ENCODE measurements around the gene TAF3.

Gene TAF3

GRCh38 chr10:7988989-7989388 lies 170.7 kb downstream of the TAF3 start:
- Histone ChIP-seq H3K27me3 (ENCODE audit: low read length) (no peaks in the 10 kb centered on the region), H3K4me2 (ENCODE audit: low read depth, low read length, poor library complexity, severe bottlenecking) (no peak overlapping the region)
- TF ChIP-seq, protein P1, sequence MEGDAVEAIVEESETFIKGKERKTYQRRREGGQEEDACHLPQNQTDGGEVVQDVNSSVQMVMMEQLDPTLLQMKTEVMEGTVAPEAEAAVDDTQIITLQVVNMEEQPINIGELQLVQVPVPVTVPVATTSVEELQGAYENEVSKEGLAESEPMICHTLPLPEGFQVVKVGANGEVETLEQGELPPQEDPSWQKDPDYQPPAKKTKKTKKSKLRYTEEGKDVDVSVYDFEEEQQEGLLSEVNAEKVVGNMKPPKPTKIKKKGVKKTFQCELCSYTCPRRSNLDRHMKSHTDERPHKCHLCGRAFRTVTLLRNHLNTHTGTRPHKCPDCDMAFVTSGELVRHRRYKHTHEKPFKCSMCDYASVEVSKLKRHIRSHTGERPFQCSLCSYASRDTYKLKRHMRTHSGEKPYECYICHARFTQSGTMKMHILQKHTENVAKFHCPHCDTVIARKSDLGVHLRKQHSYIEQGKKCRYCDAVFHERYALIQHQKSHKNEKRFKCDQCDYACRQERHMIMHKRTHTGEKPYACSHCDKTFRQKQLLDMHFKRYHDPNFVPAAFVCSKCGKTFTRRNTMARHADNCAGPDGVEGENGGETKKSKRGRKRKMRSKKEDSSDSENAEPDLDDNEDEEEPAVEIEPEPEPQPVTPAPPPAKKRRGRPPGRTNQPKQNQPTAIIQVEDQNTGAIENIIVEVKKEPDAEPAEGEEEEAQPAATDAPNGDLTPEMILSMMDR (IDR thresholded peaks at IDR 0.05; ENCODE audit: insufficient read depth, low read length, poor library complexity, severe bottlenecking) = no peak
- no peak for TF ChIP-seq EZH2phosphoT487 (conservative IDR thresholded peaks at IDR 0.05; ENCODE audit: low read length)

DNA sequence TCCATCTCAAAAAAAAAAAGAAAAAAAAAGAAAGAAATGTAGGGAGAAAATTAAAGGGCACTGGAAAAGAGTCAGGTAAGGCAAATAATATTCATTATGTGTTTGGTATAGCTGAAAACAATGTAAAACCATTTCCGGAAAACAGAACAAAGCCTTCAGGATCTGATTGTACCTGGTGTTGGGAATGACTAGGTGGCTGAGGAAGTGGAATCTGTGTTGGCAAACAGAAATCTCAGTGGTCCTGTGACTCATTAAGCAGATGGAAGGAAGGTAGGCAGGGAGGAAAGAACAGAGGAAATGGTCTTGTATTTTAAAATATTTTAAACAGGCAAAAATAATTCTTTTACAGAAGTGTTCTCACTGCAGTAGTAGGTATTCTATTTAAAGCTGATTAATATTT lies 180.5 kb downstream of the TAF3 start:
- no peaks in the 10 kb centered on the region for H3K9me3 ChIP-seq (ENCODE audit: insufficient read depth, low read length)
- peaks cover 5% of the 10 kb centered on the region; the same call in 1 of the 2 replicates for H3K36me3 ChIP-seq (ENCODE audit: low read length)
- no peak for TF ChIP-seq EZH2phosphoT487 (conservative IDR thresholded peaks at IDR 0.05; ENCODE audit: low read length)
- no peaks in the 10 kb centered on the region for H3K27me3 ChIP-seq (ENCODE audit: low read length)
- H2AFZ ChIP-seq (ENCODE audit: low read depth, low read length, severe bottlenecking) = no peak overlapping the region
- H3K9ac ChIP-seq (ENCODE audit: low read length) = no peak overlapping the region
- no peaks in the 10 kb centered on the region for H3K9me2 ChIP-seq (replicated peaks; ENCODE audit: insufficient read depth, low read length)
- H3F3A ChIP-seq (ENCODE audit: insufficient read depth) = no peaks in the 10 kb centered on the region
- H3K27ac ChIP-seq (ENCODE audit: low read depth, low read length) = no peak overlapping the region
- no peak overlapping the region for H3K4me2 ChIP-seq (ENCODE audit: low read depth, low read length, poor library complexity, severe bottlenecking)
- no peak overlapping the region for H3K4me3 ChIP-seq (ENCODE audit: insufficient read depth, low read length, poor library complexity, severe bottlenecking)
- H3K79me2 ChIP-seq (ENCODE audit: insufficient read depth, low read length) = no peaks in the 10 kb centered on the region
- H4K20me1 ChIP-seq (ENCODE audit: low read depth, low read length) = no peaks in the 10 kb centered on the region

More at GRCh38 chr10:7988989-7989388, 170.7 kb downstream of the TAF3 start:
- Histone ChIP-seq H3K36me3 (ENCODE audit: low read length) (no peaks in the 10 kb centered on the region; the same call in 1 of the 2 replicates), H3K27ac (ENCODE audit: low read depth, low read length) (no peak overlapping the region), H3F3A (ENCODE audit: insufficient read depth) (no peaks in the 10 kb centered on the region), H2AFZ (ENCODE audit: low read depth, low read length, severe bottlenecking) (no peak overlapping the region), H4K20me1 (ENCODE audit: low read depth, low read length) (no peaks in the 10 kb centered on the region), H3K9me3 (ENCODE audit: insufficient read depth, low read length) (no peaks in the 10 kb centered on the region), H3K9me2 (replicated peaks; ENCODE audit: insufficient read depth, low read length) (no peaks in the 10 kb centered on the region), H3K79me2 (ENCODE audit: insufficient read depth, low read length) (no peaks in the 10 kb centered on the region), H3K9ac (ENCODE audit: low read length) (no peak overlapping the region), H3K4me3 (ENCODE audit: insufficient read depth, low read length, poor library complexity, severe bottlenecking) (no peak overlapping the region)

DNA sequence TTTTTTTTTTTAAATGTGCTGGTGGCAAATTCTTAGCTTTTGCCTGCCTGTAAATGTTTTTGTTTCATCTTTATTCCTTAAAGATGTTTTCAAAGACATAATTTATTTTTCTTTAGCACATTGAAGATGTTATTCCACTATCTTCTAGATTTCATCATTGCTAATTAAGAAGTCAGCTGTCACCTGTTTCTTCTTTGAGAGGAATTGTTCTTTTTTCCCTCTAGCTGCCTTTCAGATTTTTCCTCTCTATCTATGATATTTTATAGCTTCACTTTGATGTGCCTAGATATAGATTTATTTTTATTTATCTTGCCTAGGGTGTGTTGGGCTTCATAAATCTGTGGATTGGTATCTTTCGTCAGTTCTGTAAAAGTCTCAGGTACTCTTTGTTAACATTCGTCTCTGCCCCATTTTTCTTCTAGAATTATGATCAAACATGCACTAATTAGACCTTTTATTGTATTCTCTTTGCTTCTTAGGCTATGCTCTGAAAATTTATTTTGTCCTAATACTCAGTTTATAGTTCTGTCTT lies 186.2 kb downstream of the TAF3 start:
- H2AFZ ChIP-seq (ENCODE audit: low read depth, low read length, severe bottlenecking) = no peak overlapping the region
- H3K27ac ChIP-seq (ENCODE audit: low read depth, low read length) = no peak overlapping the region
- H3K9me2 ChIP-seq (replicated peaks; ENCODE audit: insufficient read depth, low read length) = no peaks in the 10 kb centered on the region

More for the DNA sequence above, 186.2 kb downstream of the TAF3 start:
- H3K9me3 ChIP-seq (ENCODE audit: insufficient read depth, low read length) = peaks cover 9% of the 10 kb centered on the region; the same call in 1 of the 2 replicates
- no peaks in the 10 kb centered on the region for H4K20me1 ChIP-seq (ENCODE audit: low read depth, low read length)
- H3F3A ChIP-seq (ENCODE audit: insufficient read depth) = no peaks in the 10 kb centered on the region
- H3K9ac ChIP-seq (ENCODE audit: low read length) = no peak overlapping the region
- no peak overlapping the region for H3K4me2 ChIP-seq (ENCODE audit: low read depth, low read length, poor library complexity, severe bottlenecking)
- H3K4me3 ChIP-seq (ENCODE audit: insufficient read depth, low read length, poor library complexity, severe bottlenecking) = no peak overlapping the region
- H3K36me3 ChIP-seq (ENCODE audit: low read length) = peaks cover 12% of the 10 kb centered on the region
- TF ChIP-seq EZH2phosphoT487 (conservative IDR thresholded peaks at IDR 0.05; ENCODE audit: low read length) = no peak
- TF ChIP-seq, protein P1 (IDR thresholded peaks at IDR 0.05; ENCODE audit: insufficient read depth, low read length, poor library complexity, severe bottlenecking) = no peak
- H3K27me3 ChIP-seq (ENCODE audit: low read length) = no peaks in the 10 kb centered on the region
- H3K79me2 ChIP-seq (ENCODE audit: insufficient read depth, low read length) = no peaks in the 10 kb centered on the region

All from SU-DHL-6 (cell line).